ENCODE data around the gene PPP2R3B.
"Not testable (repeated sequence)": the region's sequence is repeated elsewhere in the genome, so short reads cannot be mapped to it uniquely, and the experiment has no call there.

PPP2R3B gene

GRCh38 chrX:318068-318738, 68.5 kb downstream of the PPP2R3B start:
- DNase-seq, result no peak

- no peak for DNase-seq
These were observed 69.2 kb downstream of the PPP2R3B start for GRCh38 chrX:317424-318067.

DNA sequence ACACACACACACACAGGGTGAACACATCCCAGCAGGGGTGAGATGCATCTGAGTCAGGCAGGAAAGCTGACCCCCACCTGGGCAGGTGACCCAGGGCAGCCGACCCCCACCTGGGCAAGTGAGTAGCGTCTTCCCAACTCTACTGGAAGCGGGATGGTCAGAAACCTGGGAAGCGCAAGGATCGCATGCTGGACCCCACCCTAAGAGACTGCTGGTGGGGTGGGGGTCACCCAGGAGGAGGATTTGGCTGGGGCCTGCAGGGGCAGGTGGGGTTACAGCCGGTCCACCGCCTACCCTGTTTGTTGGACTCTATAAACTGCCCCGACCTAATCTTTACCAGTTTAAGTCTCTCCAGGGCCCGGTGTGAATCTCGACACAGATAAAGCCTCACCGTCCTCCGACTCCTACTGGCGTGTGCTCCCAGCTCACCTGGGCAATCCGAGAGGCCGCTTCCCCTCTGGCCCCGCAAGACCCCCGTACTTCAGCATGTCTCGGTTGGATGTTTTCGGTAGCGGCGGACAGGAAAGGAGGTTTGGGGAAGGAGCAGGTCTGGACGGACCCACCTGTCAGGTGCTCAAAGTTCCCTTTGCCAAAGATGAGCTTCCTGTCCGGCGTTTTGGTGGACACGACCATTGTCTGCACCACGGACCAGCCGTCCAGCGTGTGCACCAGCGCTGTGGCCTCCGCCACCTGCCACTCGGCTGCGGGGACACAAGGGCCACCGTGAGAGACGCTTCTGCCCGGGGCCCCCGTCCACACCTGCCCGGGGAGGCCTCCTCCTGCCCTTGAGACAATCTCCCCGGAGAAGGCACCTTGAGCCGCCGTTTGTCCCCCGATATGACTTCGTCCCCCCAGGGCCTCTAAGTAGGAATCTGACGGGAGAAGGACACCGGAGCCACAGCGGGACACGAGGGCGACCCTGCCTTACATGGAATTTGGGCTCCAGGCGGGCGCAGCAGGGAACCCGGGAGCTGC, 70.1 kb downstream of the PPP2R3B start:
- DNase-seq, result no peak

- no peak for DNase-seq
These were observed 71.7 kb downstream of the PPP2R3B start for GRCh38 chrX:314781-315595.

DNA sequence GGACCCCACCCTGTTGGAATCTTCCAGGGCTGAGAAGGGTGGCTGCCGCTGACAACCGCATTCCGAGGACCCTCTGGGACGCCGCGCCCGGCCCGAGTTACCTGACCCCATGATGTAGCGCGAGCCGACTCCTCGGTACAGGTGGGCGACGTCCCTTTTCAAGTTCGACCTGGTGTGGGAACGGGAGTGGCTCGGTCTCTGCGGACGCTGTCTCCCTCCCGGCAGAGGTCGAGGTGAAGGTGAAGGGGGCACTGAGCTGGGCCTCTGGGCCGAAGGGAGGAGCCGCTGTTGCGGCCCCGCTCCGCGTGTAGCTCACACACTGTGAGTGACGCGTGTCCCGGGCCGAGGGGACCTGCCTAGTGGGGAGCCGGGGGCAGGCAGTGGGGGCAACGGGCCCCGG, 72.7 kb downstream of the PPP2R3B start:
- DNase-seq, result no peak

- DNase-seq, result no peak
These were observed 73.2 kb downstream of the PPP2R3B start for GRCh38 chrX:313546-313945.

- no peak for DNase-seq
These were observed 73.9 kb downstream of the PPP2R3B start for GRCh38 chrX:312621-313331.

DNA sequence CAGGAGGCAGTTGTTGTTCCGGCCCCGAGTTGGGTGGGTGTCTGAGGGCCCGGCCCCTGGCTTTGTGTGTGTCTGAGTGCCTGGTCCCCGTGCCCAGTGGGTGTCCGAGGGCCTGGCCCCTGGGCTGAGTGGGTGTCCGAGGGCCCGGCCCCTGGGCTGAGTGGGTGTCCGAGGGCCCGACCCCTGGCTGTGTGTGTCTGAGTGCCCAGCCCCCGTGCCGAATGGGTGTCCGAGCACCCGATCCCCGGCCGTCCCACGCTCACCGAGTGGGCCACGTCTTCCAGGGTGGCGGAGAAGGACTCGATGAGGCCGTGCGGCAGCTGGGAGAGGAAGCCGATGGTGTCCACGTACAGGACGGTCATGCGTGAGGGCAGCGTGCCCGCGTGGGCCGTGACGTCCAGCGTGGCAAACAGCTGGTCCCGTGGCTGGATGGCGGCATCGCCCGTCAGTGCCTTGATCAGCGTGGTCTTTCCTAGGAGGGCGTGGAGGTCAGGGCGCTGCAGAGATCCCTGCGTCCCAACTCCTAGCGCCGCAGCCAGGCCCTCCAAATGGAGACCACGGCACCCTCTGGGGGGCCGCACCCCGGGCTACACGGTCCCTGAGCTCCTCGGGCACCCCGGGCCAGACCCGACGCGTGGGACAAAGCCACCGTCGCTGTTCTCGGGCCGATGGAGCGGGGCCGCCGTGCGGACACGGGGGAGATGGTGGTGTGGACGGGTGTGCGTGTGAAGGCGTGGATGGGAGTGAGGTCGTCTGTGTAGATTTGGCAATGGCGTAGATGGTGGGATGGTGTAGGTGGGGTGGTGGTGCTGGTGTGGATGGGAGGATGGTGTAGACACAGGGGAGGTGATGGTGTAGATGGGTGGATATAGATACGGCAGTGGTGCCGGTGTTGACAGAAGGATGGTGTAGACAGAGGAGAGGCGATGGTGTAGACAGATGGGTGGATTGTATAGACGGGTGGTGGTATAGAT, 75.3 kb downstream of the PPP2R3B start:
- no peak for DNase-seq

- no peak for DNase-seq
These were observed 76.0 kb downstream of the PPP2R3B start for GRCh38 chrX:310621-311155.

DNA sequence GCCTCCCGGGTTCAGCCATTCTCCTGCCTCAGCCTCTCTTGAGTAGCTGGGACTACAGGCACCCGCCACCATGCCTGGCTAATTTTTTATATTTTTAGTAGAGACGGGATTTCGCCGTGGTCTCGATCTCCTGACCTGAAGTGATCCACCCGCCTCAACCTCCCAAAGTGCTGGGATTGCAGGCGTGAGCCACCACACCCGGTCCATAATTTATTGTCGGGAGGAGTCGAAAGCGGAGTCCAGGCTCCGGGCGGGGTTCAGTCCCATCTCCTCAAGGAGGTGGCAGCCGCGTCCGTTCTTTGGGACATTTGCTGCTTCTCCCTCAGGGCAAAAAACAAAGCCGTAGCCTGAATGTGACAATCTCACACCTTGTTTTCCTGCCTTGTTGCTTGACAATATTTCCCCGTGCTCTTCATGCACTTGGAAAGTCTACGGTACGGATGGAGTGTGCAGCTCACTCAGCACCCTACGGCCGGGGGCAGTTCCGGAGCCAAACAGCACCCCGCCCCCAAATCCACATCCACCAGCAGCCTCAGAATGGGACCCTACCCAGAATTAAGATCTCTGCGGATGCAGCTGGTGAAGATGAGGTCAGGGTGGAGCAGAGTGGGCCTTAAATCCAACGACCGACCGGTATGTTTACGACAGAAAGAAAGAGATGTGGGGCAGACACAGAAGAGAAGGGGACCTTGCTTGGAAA, 77.7 kb downstream of the PPP2R3B start:
- no peak for DNase-seq

DNA sequence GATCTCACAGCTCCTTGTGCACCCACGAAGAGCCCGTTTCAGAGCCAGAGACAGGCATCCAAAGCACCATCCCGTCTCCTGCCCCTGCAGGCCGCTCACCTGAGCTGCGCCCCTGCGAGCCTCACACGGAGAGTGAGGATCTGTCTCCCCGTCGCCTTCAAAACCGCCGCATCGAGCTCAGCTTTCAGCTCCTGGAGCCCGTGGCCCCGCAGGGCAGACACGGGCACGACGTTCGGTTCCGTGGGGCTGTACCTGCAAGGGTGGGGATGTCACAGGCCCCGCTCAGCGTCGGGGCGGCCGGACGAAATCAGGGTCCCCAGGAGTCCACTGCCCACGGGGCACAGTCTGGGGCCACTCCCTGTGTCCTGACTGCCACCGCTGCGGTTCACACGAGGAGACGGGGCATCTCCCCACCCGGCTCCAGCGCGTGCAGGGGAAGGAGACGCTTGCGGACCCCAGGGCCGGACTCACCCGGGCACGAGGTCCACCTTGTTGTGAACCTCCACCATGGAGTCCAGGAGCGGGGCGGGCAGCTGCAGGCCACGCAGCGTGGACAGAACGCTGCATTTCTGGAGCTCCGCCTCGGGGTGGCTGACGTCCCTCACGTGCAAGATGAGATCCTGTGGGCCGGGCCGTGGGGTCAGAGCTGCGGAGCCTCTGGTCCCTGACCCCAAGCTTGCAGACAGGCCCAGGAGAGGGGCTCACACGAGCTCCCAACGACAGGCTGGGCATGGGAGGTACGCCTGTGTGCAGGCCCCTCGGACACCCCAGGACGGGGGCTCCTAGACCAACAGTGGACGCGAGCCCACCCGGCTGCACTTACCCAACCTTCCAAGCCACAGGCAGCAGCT, 79.2 kb downstream of the PPP2R3B start:
- no peak for DNase-seq

DNA sequence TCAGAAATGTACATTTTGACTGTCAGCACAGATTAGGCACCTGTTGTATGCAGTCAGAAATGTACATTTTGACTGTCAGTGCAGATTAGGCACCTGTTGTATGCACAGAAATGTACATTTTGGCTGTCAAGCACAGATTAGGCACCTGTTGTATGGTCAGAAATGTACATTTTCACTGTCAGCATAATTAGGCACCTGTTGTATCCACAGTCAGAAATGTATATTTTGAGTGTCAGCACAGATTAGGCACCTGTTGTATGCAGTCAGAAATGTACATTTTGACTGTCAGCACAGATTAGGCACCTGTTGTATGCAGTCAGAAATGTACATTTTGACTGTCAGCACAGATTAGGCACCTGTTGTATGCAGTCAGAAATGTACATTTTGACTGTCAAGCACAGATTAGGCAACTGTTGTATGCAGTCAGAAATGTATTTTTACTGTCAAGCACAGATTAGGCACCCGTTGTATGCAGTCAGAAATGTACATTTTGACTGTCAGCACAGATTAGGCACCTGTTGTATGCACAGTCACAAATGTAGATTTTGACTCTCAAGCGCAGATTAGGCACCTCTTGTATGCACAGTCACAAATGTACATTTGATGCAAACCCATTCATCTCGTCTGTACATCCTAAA, 80.0 kb downstream of the PPP2R3B start:
- DNase-seq, result not testable (repeated sequence)

DNA sequence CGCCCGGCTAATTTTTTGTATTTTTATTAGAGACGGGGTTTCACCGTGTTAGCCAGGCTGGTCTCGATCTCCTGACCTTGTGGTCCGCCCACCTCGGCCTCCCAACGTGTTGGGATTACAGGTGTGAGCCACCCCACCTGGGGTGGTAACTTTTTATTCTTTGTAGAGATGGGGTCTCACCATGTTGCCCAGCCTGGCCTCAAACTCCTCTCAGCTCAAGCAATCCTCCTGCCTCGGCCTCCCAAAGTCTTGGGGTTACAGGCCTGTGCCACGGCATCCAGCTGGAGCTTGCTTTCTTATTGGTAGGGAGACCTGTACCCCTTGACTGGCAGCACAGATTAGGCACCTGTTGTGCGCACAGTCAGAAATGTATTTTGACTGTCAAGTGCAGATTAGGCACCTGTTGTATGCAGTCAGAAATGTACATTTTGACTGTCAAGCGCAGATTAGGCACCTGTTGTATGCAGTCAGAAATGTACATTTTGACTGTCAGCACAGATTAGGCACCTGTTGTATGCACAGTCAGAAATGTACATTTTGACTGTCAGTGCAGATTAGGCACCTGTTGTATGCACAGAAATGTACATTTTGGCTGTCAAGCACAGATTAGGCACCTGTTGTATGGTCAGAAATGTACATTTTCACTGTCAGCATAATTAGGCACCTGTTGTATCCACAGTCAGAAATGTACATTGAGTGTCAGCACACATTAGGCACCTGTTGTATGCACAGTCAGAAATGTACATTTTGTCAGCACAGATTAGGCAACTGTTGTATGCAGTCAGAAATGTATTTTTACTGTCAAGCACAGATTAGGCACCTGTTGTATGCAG, 80.7 kb downstream of the PPP2R3B start:
- not testable (repeated sequence) for DNase-seq

- DNase-seq, result no peak
These were observed 83.7 kb downstream of the PPP2R3B start for GRCh38 chrX:302975-303374.

GRCh38 chrX:300334-300733, 86.4 kb downstream of the PPP2R3B start:
- DNase-seq, result no peak

DNA sequence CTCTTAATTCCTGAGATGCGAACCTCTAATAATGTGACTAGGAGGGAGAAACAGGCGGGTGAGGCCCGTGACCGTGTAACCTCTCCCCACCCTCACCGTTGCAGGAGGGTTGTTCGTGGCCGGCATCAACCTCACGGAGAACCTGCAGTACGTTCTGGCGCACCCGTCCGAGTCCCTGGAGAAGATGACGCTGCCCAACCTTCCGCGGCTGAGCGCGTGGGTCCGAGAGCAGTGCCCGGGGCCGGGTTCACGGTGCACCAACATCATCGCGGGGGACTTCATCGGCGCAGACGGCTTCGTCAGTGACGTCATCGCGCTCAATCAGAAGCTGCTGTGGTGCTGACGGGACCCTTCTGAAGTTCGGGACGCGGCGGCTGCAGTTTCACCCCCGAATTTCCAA, 87.7 kb downstream of the PPP2R3B start:
- no peak for DNase-seq

DNA sequence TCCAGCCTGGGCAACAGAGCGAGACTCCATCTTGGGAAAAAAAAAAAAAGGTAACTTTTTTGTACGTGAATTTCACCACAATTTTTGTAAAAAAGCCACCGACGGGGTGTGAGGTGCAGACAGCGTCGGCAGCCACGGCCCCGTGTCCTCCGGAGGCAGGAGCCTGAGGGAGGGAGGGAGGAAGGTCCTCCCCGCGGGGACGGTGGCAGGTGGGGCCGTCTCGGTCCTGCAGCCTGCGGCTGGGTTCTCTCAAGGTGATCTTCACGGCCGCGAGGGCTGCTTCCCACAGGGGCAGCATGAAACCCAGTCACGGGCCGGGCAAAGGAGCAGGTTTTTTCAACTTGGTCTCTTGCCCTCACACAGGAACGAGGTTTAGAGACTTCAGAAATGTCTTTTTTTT, 91.6 kb downstream of the PPP2R3B start:
- no peak for DNase-seq
